IPS DF 19.7 (cell line): ENCODE results near the gene ADPGK.
A peak's percentile ranks its signal among the peaks of the same experiment; 100 is the strongest.
"Not testable (repeated sequence)": the region's sequence is repeated elsewhere in the genome, so short reads cannot be mapped to it uniquely, and the experiment has no call there.

Experiments
- DNase-seq: peaks from one replicate; pipeline ENCODE4 v3.0.0-alpha.2; 2013; ENCODE audit warnings: low read depth, low spot score

The ADPGK gene

GRCh38 chr15:72751751-72752455, 31.7 kb downstream of the ADPGK start:
- no peak for DNase-seq

GRCh38 chr15:72749700-72750099, 33.9 kb downstream of the ADPGK start:
- DNase-seq = no peak

- DNase-seq = no peak
These were observed 43.3 kb downstream of the ADPGK start for GRCh38 chr15:72740219-72740618.

DNA sequence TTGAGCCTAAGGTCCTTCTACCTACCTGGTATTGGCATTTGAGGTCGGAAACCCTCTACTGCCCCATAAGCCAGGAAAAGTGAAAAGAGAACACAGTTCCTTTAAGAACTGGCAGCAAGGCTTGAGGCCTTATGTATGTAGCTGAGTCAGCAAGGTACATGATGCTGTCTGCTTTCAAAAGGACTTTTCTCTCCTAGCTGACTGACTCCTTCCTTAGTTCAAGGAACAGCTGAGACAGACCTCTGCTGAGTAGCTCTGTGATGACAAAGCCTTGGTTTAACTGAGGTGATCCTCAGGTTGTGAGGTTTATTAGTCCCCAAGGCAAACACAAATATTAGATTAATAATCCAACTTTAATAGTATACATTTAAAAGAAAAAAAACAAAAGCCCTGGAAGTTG, 45.8 kb downstream of the ADPGK start:
- no peak for DNase-seq

GRCh38 chr15:72737061-72737460, 46.5 kb downstream of the ADPGK start:
- DNase-seq = no peak

- DNase-seq = no peak
These were observed 48.4 kb downstream of the ADPGK start for GRCh38 chr15:72735111-72735510.

DNA sequence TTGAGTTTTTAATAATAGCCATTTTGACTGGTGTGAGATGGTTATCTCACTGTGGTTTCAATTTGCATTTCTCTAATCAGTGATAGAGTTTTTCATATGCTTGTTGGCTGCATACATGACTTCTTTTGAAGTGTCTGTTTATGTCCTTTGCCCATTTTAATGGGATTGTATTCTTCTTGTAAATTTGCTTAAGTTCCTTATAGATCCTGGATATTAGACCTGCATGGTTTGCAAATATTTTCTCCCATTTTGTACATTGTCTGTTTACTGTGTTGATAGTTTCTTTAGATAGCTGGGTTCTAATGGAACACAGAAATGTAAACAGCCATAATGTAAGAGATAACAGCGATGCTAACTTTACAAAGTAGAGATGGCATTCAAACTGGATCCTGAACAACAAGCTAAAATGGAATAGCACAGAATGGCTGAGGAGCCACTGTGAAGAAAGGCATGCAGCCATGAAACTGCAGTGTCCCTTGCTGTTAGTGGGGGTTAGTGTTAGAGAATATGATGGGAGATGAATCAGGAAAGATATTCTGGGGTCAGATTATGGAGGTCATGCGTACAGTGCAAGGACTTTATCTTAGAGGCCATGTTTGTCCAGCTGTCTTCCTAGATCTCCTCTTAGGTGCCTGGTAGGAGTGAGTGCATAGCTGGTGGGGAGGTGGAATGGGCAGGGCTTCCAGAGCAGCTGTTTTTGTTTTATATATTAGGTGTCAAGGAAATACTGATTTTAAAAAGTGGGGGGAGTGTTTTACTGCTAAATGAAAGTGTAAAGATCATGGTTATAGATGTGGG, 49.4 kb downstream of the ADPGK start:
- no peak for DNase-seq

GRCh38 chr15:72732516-72732915, 51.0 kb downstream of the ADPGK start:
- DNase-seq = no peak

DNA sequence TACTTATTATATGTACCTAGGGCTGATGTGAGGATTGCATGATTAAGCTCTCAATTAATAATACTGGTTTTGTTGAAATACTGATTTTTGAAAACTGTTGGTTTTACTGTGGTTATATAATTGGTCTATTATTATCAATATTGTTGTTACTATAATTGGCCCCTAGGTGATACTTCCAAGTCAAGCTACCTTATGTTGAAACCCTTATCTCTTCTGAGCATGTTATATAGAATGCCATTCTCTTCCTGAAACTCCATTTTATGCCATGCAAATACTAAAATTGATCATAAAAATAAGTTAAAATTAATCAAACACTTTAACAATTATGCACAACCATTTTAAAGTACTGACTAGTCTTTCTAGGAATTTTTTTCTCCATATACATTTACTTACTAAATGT, 51.5 kb downstream of the ADPGK start:
- DNase-seq = no peak

- DNase-seq = no peak
These were observed 54.7 kb downstream of the ADPGK start for GRCh38 chr15:72728821-72729220.

- DNase-seq = not testable (repeated sequence)
These were observed 55.3 kb downstream of the ADPGK start for GRCh38 chr15:72728249-72728648.

DNA sequence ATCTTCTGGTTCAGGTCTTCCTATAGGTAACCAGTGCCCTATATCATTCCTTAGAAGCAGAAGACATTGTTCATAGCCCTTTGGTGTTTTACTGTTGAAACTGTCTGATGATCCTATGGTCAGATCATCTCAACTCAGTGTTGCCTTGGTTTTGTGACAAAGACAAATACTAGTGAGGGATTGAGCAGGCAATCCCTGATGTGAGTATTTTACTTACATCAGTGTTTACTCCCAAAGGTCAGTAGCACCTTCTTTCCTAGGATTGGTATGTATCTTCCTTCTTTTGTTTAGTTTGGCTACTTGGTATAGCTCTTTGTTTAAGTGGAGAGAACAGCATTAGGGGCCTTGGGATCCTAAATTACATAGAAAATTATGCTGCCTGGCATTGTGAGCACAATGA, 56.4 kb downstream of the ADPGK start:
- no peak for DNase-seq

GRCh38 chr15:72725851-72726250, 57.7 kb downstream of the ADPGK start:
- DNase-seq = not testable (repeated sequence)

DNA sequence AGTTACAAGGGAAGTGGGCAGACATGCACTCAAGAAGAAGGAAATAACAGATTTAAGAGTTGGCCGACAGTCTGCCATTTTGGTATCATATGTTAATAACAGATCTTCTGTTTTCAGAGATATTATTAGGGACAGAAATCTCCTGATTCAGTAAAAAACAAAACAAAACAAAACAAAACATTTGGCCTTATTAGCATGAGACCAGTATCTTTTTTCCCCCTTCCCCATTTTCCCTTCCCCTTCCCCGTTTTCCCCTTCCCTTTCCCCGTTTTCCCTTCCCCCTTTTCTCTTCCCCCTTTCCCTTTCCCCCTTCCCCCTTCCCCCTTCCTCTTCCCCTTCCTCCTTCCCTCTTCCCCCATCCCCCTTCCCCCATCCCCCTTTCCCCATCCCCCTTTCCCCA, 58.1 kb downstream of the ADPGK start:
- DNase-seq = no peak

- no peak for DNase-seq
These were observed 59.5 kb downstream of the ADPGK start for GRCh38 chr15:72724028-72724427.

DNA sequence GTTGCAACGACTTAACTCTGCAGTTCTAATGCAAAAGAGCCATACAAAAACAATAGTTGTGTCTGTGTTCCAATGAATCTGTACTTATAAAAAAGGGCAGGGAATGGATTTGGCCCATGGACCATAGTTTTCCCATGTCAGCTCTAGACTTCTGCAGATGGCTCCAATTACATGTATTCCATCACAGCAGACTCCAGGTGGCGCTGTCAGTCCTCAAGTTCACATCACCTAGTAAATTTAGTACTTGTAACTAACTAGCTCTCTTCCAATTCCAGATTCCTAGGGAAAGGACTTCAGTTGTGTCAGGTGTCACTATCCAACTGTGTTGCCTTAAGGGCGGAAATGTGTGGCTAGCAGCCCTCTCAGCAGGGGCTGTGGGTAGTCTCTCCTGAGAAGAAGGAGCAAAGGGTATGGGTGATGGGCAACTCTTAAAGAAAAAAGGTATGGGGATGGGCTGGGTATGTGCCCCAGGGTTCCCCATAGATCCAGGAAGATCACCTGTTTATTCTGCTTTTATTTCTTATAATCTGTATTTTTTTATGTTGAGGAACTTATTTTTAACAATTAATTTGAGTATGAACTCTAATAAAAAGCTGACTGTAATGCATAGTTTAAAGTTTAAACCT, 61.4 kb downstream of the ADPGK start:
- DNase-seq = peak; percentile 86

DNA sequence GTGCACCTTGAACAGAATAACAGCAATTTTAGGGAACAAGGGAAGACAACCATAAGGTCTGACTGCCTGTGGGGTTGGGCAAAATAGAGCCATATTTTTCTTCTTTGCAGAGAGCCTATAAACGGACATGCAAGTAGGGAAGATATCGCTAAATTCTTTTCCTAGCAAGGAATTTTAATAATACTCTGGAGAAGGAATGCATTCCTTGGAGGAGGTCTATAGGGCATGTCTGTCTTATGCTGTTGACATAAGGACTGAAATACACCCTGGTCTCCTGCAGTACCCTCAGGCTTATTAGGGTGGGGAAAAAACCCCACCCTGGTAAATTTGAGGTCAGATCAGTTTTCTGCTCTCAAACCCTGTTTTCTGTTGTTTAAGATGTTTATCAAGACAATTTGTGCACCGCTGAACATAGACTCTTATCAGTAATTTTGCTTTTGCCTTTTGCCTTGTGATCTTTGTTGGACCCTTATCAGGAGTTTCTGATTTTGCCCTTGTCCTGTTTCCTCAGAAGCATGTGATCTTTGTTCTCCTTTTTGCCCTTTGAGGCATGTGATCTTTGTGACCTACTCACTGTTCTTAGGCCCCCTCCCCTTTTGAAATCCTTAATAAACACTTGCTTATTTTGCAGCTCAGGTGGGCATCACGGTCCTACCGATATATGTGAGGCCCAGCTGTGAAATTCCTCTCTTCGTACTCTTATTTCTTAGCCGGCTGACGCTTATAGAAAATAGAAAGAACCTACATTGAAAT, 74.8 kb downstream of the ADPGK start:
- DNase-seq = not testable (repeated sequence)

GRCh38 chr15:72706266-72706665, 77.3 kb downstream of the ADPGK start:
- no peak for DNase-seq
